GM23248 (cell line): ENCODE data around the gene CRISPLD2. TPM values are rescaled to one million over a fixed set of nuclear protein-coding genes. Genes with fewer than 3 reads are reported as not detected.

Experiments used
- DNase-seq: peaks from one replicate; pipeline ENCODE4 v3.0.0-alpha.2; 2015
- H2AFZ ChIP-seq: fragments of 200-600 bp; sonication (generic); 2 replicates; pipeline ENCODE4 v1.6.1; 2016; ENCODE audit warnings: antibody characterized with exemption
- H3F3A ChIP-seq: fragments of 200-600 bp; sonication (generic); 2 replicates; pipeline ENCODE4 v1.6.1; 2016; ENCODE audit warnings: mild to moderate bottlenecking, antibody characterized with exemption, mixed run types; ENCODE audit not compliant: insufficient read depth
- H3K27ac ChIP-seq: fragments of 200-600 bp; sonication (generic); 2 replicates; pipeline ENCODE4 v1.5.1; 2016; ENCODE audit warnings: mild to moderate bottlenecking
- H3K27me3 ChIP-seq: fragments of 200-600 bp; sonication (generic); replicated peaks from 2 replicates; pipeline ENCODE4 v1.6.1; 2016; ENCODE audit warnings: mild to moderate bottlenecking; ENCODE audit not compliant: insufficient read depth
- H3K36me3 ChIP-seq: fragments of 200-600 bp; sonication (generic); 2 replicates; pipeline ENCODE4 v1.6.1; 2016; ENCODE audit warnings: low read depth, mild to moderate bottlenecking
- H3K4me1 ChIP-seq: fragments of 200-600 bp; sonication (generic); 2 replicates; pipeline ENCODE4 v1.6.1; 2016; ENCODE audit warnings: mild to moderate bottlenecking; ENCODE audit not compliant: insufficient read depth
- H3K4me2 ChIP-seq: fragments of 200-600 bp; sonication (generic); one replicate; pipeline ENCODE4 v1.6.1; 2016; ENCODE audit warnings: mild to moderate bottlenecking; ENCODE audit not compliant: unreplicated experiment
- H3K4me3 ChIP-seq: fragments of 200-600 bp; sonication (generic); 2 replicates; pipeline ENCODE4 v1.5.1; 2016; ENCODE audit warnings: mild to moderate bottlenecking
- H3K79me2 ChIP-seq: fragments of 200-600 bp; sonication (generic); 2 replicates; pipeline ENCODE4 v1.6.1; 2016; ENCODE audit warnings: mild to moderate bottlenecking; ENCODE audit not compliant: insufficient read depth
- H3K9ac ChIP-seq: fragments of 200-600 bp; sonication (generic); 2 replicates; pipeline ENCODE4 v1.6.1; 2016; ENCODE audit warnings: mild to moderate bottlenecking
- H3K9me2 ChIP-seq: fragments of 200-600 bp; sonication (generic); 2 replicates; pipeline ENCODE4 v1.6.1; 2016; ENCODE audit warnings: mixed run types, mild to moderate bottlenecking, moderate library complexity; ENCODE audit not compliant: insufficient read depth
- H3K9me3 ChIP-seq: fragments of 200-600 bp; sonication (generic); one replicate; pipeline ENCODE4 v1.6.1; 2017; ENCODE audit warnings: low read depth
- H4K20me1 ChIP-seq: fragments of 200-600 bp; sonication (generic); 2 replicates; pipeline ENCODE4 v1.6.0; 2016; ENCODE audit not compliant: insufficient read depth
- EZH2 ChIP-seq: fragments of 200-600 bp; sonication (generic); IDR thresholded peaks from 2 replicates; pipeline ENCODE4 v1.6.1; 2018; ENCODE audit warnings: antibody characterized with exemption, mild to moderate bottlenecking; ENCODE audit not compliant: insufficient read depth, poor library complexity, severe bottlenecking
- EZH2phosphoT487 ChIP-seq: fragments of 200-600 bp; sonication (generic); IDR thresholded peaks from 2 replicates; pipeline ENCODE4 v1.6.1; 2018; ENCODE audit warnings: antibody characterized with exemption, moderate library complexity, mild to moderate bottlenecking, low read depth; ENCODE audit not compliant: insufficient read depth
- WGBS, 2 experiments: methylation state at CpG; one replicate each; pipeline ENCODE4 v1.1.6; 2015 to 2017; ENCODE audit warnings: low lambda C conversion rate in 2 of 2, low coverage in 1 of 2; ENCODE audit errors: missing lambda C conversion rate in 2 of 2; 5-methylcytosine and 5-hydroxymethylcytosine counted together
- in situ Hi-C: fragments of 300-500 bp; cut with MboI; formaldehyde crosslinking; loops from 2 replicates; pipeline ENCODE4 v1.15.0; 2020
- polyA plus RNA-seq: library from polyadenylated mRNA; unstranded; fragments of >200 nt; fragmentation: Nextera tagmentation; extraction: Ambion mirVana; gene quantifications from 2 replicates; pipeline ENCODE4 v1.2.1, GENCODE V29; 2016
- total RNA-seq: library from RNA; depleted of rRNA; stranded (reverse); fragments of >200 nt; shearing (Covaris generic); gene quantifications from 2 replicates; pipeline ENCODE4 v1.2.3, GENCODE V29; 2014

CRISPLD2 gene
- total and polyA plus RNA-seq, 2 experiments from 2014 or later, result 21.5 to 36.3 TPM

DNA sequence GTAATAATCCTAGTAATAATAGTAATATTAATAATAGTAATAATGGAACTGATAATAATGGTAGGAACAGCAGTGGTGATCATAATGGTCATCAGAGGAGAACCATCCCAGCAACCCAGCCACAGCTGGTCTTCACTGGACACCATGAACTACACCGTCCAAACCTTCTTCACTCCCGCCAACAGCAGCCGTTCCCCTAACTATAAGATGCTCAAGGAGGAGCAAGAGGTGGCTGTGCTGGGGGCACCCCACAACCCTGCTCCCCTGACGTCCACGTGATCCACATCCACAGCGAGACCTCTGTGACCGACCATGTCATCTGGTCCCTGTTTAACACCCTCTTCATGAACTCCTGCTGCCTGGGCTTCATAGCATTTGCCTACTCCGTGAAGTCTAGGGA is 100.5 kb downstream of the CRISPLD2 start:
- Histone ChIP-seq H2AFZ (no peak overlapping the region), H3K4me2 (no peak overlapping the region), H3K27me3 (peaks cover 4% of the 10 kb centered on the region; the same call in 1 of the 2 replicates), H3K9me2 (no peaks in the 10 kb centered on the region), H4K20me1 (no peaks in the 10 kb centered on the region), H3K79me2 (no peaks in the 10 kb centered on the region), H3K4me1 (no peaks in the 10 kb centered on the region), H3F3A (no peaks in the 10 kb centered on the region), H3K9ac (no peak overlapping the region), H3K27ac (no peak overlapping the region), H3K4me3 (no peak overlapping the region), H3K36me3 (no peaks in the 10 kb centered on the region), H3K9me3 (no peaks in the 10 kb centered on the region)
- DNase-seq, result no peak
- TF ChIP-seq EZH2 (no peak), EZH2phosphoT487 (no peak)
- in situ Hi-C loops, result no loop called here
- WGBS, 2 experiments, result 96 to 99% methylated on average over 8 of the region's 8 CpGs

DNA sequence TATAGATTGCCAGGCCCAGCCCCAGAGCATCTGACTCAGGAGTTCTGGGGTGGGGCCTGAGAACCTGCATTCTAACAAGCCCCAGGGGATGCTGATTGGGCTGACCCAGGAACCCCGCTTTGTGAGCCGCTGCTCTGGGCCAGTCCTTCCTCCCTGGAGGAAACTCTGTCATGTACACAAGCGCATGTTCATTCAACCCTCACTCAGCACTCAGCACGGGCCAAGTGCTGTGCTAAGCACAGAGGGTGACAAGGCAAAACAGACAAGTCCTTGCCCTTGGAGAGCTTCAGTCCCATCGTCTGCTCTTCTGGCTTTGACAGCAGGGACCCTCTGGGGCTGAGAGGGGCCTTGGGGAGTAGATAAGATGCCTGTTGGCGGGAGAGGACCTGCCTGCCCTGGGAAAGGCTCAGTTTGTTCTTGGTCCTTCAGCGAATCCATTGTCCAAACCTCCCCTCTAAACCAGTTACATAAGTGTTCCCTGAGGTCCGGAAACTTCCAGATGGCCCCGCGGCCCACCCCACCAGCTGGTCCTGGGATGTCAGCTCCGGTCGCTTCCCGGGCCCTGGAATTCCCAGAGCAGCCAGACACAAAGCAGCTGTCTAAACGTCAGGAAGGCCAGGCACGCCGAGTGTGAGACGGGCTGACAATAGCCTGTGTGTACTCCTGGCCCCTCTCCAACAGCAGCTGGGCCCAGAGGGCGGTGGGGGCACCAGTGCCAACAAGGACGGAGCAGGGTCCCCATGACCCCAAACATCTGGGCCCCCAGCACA is 102.8 kb downstream of the CRISPLD2 start:
- Histone ChIP-seq H3K9ac (no peak overlapping the region), H3K4me3 (no peak overlapping the region), H3K4me1 (no peaks in the 10 kb centered on the region), H3K4me2 (no peak overlapping the region), H3K9me3 (no peaks in the 10 kb centered on the region), H4K20me1 (no peaks in the 10 kb centered on the region), H3K36me3 (no peaks in the 10 kb centered on the region), H3F3A (no peaks in the 10 kb centered on the region; the same call in 1 of the 2 replicates), H3K27ac (no peak overlapping the region), H3K27me3 (no peaks in the 10 kb centered on the region), H3K9me2 (no peaks in the 10 kb centered on the region), H2AFZ (no peak overlapping the region), H3K79me2 (no peaks in the 10 kb centered on the region)
- no peak for TF ChIP-seq EZH2phosphoT487
- no peak for TF ChIP-seq EZH2
- in situ Hi-C loops, result no loop called here
- 33 to 37% methylated on average over 19 of the region's 19 CpGs for WGBS, 2 experiments
- no peak for DNase-seq

GRCh38 chr16:84924331-84925091 is 104.7 kb downstream of the CRISPLD2 start:
- Histone ChIP-seq H3K79me2 (no peaks in the 10 kb centered on the region), H3K27me3 (no peaks in the 10 kb centered on the region), H3K4me3 (no peak overlapping the region), H2AFZ (no peak overlapping the region), H3K4me2 (no peak overlapping the region), H3K9ac (no peak overlapping the region), H3K4me1 (peaks cover 12% of the 10 kb centered on the region), H3K36me3 (no peaks in the 10 kb centered on the region), H3K9me3 (no peaks in the 10 kb centered on the region), H3F3A (no peaks in the 10 kb centered on the region; the same call in 1 of the 2 replicates), H3K9me2 (no peaks in the 10 kb centered on the region), H3K27ac (no peak overlapping the region), H4K20me1 (no peaks in the 10 kb centered on the region)
- WGBS, 2 experiments, result 72 to 73% methylated on average over 20 to 23 of the region's 23 CpGs
- DNase-seq, result no peak
- in situ Hi-C loops, result no loop called here
- TF ChIP-seq EZH2phosphoT487, result no peak

DNA sequence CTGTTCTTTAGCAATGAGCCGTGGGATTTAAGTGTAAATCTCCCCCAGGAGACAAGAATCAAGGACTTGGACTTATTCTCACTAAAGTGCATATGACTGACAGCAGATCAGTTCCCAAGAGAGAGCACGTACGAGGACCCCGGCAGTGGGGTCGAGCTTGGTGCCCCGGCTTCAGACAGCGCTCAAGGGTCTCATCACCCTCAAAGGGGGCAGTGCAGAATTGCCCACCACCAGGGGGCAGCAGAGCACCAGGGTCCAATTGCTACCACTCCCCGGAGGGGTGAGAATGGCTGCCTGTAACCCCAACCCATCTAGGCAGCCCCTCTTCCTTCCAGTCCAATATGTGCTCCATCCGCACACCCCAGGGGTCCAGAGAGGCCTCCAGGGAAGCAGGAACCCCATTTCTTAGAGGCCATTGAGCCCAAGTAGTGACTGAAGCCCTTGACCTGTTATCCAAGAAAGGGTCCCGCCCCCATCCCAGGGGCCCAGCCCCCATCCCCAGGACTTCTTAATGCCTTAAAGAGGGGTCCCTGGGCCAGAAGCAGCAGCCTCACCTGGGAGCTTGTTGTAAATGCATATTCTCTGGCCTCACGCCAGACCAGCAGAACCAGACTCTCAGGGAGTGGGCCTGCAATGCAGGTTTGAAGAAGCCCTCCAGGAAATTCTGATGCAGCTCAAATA is 105.4 kb downstream of the CRISPLD2 start:
- Histone ChIP-seq H3K36me3 (no peaks in the 10 kb centered on the region), H3K9ac (no peak overlapping the region), H2AFZ (no peak overlapping the region), H3K79me2 (no peaks in the 10 kb centered on the region), H3K27me3 (no peaks in the 10 kb centered on the region), H3K4me3 (no peak overlapping the region), H3K27ac (no peak overlapping the region), H3K4me2 (no peak overlapping the region), H3K9me3 (no peaks in the 10 kb centered on the region), H3K4me1 (peaks cover 18% of the 10 kb centered on the region), H3F3A (no peaks in the 10 kb centered on the region; the same call in 1 of the 2 replicates), H4K20me1 (no peaks in the 10 kb centered on the region), H3K9me2 (no peaks in the 10 kb centered on the region)
- in situ Hi-C loops, result no loop called here
- TF ChIP-seq EZH2 (no peak), EZH2phosphoT487 (no peak)
- peak; percentile 41 for DNase-seq
- 51 to 54% methylated on average over 10 to 11 of the region's 11 CpGs for WGBS, 2 experiments
